ENCODE results near the gene ZNF678. TPM values are rescaled to one million over a fixed set of nuclear protein-coding genes. Genes with fewer than 3 reads are reported as not detected.

Gene ZNF678
- total RNA-seq, 4 donors from 2014 or later = 1.2 to 6.8 (median 2.5) TPM

DNA sequence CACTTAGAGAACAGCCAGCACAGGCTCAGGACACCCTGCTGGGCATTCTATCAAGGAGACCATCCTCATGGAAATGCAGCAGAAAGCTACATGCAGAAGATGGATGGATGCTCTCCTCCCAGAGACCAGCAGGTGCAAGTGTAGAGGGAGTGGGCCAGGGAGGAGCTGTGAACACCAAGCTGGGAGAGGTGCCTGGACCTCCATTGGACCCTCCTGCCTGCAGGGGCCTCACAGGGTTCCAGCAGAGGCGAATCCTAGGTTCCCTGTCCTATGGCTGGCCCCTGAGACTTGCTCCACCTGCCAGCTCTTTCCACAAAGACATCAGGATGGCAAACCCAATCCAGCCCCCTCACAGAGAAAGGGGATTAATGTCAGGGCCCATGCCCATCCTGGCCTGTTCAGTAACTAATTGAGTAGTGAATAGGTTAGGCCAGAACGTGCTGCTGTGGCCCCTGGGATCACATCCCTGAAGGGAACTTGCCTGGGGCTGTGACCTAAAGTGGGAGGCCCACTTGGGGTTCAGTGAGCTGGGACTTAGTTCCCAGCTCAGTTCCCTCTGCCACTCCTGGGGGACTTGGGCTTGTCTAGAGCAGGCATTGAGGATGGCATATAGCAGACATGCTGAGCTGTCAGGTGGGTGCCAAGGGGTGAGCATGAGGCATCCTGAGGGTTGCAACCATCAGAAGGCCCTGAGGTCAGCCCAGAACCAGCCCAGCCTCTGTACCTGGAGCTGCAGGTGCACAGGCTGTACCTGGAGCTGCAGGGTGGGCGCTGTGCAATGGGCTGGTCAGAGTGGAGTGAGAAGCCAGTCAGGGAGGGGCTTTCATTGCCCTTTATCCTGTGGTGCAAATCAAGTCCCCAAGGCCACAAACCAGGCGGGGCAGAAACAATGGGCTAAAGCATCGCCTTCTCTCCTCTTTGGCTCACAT lies 22.9 kb upstream of the ZNF678 start:
- DNase-seq (ENCODE audit: low spot score in 2 of 2) = peak in 1 of 2 donors; percentile 76
- intact Hi-C loops (cut with DNase I; ENCODE audit: low total_unique reads) = no loop called here
- no peak overlapping the region for H3K4me3 ChIP-seq (ENCODE audit: low read depth, poor library complexity, severe bottlenecking)
- no peak for TF ChIP-seq POLR2A (IDR thresholded peaks at IDR 0.05)
- TF ChIP-seq, protein P1, sequence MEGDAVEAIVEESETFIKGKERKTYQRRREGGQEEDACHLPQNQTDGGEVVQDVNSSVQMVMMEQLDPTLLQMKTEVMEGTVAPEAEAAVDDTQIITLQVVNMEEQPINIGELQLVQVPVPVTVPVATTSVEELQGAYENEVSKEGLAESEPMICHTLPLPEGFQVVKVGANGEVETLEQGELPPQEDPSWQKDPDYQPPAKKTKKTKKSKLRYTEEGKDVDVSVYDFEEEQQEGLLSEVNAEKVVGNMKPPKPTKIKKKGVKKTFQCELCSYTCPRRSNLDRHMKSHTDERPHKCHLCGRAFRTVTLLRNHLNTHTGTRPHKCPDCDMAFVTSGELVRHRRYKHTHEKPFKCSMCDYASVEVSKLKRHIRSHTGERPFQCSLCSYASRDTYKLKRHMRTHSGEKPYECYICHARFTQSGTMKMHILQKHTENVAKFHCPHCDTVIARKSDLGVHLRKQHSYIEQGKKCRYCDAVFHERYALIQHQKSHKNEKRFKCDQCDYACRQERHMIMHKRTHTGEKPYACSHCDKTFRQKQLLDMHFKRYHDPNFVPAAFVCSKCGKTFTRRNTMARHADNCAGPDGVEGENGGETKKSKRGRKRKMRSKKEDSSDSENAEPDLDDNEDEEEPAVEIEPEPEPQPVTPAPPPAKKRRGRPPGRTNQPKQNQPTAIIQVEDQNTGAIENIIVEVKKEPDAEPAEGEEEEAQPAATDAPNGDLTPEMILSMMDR (IDR thresholded peaks at IDR 0.05) = no peak
- WGBS, 2 donors = 83 to 89% methylated on average over 5 of the region's 5 CpGs

DNA sequence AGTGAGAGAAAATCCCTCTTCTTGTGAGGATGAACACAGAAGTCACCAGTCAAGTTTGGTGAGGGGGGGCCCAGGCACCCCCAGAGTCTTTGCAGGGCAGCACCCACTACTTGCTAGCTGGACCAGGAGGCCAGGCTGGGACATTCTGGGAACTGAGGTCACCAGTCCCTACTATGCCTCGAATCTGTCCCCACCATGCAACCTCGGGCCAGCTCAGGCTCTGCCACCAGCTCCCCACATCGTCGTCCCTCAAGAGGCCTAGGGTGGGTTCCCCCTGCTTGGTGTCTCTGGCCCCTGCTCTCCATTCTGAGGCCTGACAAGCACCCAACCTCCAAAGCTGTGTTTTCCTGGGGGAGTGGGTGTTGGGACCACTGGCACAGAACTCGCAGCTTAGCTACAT lies 22.2 kb upstream of the ZNF678 start:
- DNase-seq (ENCODE audit: low spot score in 2 of 2) = no peak
- TF ChIP-seq, protein P1 (IDR thresholded peaks at IDR 0.05) = no peak
- TF ChIP-seq POLR2A (IDR thresholded peaks at IDR 0.05) = no peak
- WGBS, 2 donors = 92 to 97% methylated on average over 5 of the region's 5 CpGs
- H3K4me3 ChIP-seq (ENCODE audit: low read depth, poor library complexity, severe bottlenecking) = no peak overlapping the region
- intact Hi-C loops (cut with DNase I; ENCODE audit: low total_unique reads) = no loop called here

DNA sequence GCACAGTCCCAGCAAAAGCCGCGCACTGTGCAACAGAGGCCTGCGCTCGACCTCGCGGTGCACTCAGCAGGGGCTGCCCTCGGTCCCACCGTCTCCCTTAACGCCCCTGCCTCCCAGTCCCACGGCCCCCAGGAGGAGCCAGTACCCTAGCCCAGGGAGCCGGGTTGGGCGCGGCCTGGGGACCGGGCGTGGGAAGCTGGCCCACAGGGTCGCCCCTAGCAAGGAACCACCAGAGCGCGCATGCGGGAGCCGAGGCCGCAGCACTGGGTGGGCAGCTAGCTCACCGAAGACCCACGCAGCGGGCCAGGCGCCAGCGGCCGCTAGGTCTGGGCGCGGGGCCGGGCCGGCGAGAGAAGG lies 21.6 kb upstream of the ZNF678 start:
- WGBS, 2 donors = 29 to 30% methylated on average over 21 to 32 of the region's 32 CpGs
- intact Hi-C loops (cut with DNase I; ENCODE audit: low total_unique reads) = no loop called here
- peak overlapping the region; percentile 50 for H3K4me3 ChIP-seq (ENCODE audit: low read depth, poor library complexity, severe bottlenecking)
- DNase-seq (ENCODE audit: low spot score in 2 of 2) = no peak
- TF ChIP-seq, protein P1 (IDR thresholded peaks at IDR 0.05) = no peak
- TF ChIP-seq POLR2A (IDR thresholded peaks at IDR 0.05) = no peak

DNA sequence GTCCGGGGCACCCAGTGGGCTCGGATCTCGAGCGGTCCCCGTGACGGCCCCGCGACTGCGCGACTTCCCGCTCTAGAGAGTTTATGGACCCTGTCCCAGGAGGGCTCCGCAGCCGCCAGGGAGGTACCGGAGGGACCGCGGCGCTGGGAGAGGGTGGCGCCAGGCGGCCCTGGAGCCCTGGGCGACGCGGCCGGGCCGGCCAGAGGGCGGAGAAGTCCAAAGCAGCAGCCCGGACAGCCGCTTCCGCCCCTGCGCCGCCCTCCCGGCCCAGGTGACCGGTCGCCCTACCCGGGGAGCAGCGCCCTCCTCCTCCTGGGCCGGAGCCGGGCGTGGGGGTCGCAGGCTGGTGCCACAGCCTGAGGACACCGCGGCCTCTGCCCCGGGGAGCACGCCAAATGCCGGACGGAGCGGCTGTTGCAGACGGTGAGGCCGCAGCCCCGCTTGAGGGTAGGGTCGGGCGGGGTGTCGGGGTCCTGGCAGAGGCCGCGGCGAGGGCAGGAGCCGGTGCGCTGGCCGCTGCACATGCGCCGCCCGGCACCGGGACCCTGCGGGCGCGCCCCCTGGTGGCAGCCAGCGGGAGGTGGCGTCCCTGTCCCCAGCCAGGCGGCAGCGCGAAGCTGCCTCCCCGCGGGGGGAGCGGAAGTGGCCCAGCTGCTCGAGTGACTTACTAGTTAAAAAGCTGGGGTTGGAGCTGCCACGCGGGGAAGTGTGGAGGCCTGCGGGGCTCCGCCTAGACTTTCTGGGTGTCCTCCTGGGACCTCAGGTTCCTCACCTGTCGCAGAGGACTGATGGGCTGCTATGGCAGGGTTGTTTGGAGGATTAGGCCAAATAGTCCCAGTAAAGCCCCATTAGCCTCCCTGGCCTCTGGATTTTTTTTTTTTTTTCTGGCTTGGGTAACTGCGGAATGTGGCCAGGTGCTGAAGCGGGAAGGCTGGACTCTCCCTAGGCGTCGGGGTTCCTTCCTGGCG lies 20.9 kb upstream of the ZNF678 start:
- peak; percentile 59 to 96 for DNase-seq (ENCODE audit: low spot score in 2 of 2)
- no peak for TF ChIP-seq POLR2A (IDR thresholded peaks at IDR 0.05)
- TF ChIP-seq, protein P1 (IDR thresholded peaks at IDR 0.05) = peak in 1 of 3 donors; percentile 6
- intact Hi-C loops (cut with DNase I; ENCODE audit: low total_unique reads) = no loop called here
- peak overlapping the region; percentile 50 for H3K4me3 ChIP-seq (ENCODE audit: low read depth, poor library complexity, severe bottlenecking)
- 9 to 17% methylated on average over 19 to 29 of the region's 84 CpGs for WGBS, 2 donors

DNA sequence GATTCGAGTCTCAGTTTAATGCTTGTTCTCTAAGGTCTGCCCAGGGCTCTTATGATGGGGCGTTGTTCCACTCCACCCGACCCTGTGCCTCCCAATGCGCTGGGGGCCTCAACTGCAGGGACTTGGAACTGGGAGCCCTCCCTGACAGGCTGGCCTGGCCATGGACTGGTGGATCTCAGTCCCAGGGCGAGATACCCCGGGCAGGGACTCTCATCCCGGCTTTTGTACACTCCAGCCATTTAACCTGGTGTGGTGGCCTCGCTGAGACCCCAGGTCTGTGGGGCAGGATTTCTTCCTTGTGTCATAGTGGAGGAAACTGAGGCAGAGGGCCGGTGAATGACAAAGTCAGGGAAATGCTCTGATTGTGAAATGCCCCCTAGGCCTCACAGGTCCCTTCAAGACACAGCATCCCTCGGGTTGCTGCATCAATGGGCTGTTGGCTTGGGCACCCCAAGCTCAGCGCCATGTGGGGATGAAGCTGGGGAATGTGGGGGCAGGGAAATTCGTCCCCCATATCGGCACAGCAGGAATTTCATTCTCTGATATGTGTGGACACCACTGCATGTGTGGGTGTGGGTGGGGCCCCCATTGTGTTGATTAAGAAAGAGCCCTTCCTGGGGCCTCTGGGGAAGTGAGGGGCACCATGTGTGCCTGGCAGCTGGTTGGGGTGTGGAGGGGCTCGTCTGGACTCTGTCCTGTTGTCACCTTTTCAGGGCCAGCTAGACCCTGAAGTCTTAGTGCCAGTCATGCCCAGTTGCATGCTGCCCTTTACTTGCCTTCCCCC lies 19.9 kb upstream of the ZNF678 start:
- no peak for DNase-seq (ENCODE audit: low spot score in 2 of 2)

More for the DNA sequence above, 19.9 kb upstream of the ZNF678 start:
- intact Hi-C loops (cut with DNase I; ENCODE audit: low total_unique reads) = no loop called here
- H3K4me3 ChIP-seq (ENCODE audit: low read depth, poor library complexity, severe bottlenecking) = no peak overlapping the region
- no peak for TF ChIP-seq POLR2A (IDR thresholded peaks at IDR 0.05)
- TF ChIP-seq, protein P1 (IDR thresholded peaks at IDR 0.05) = no peak
- 91% methylated on average over 12 to 13 of the region's 14 CpGs for WGBS, 2 donors
